Tongue (tissue), 2 donors: ENCODE measurements around the gene HTR2C. TPM values are rescaled to one million over a fixed set of nuclear protein-coding genes. Genes with fewer than 3 reads are reported as not detected.

Experiments used
- small RNA-seq: library from RNA; depleted of rRNA; stranded (forward); fragments of <200 nt; gene quantifications from one replicate; pipeline ENCODE3, GENCODE V24; 2014; ENCODE audit warnings: low replicate concordance
- total RNA-seq: library from RNA; depleted of rRNA; stranded (reverse); fragments of >200 nt; gene quantifications from one replicate; pipeline ENCODE4 v1.2.3, GENCODE V29; 2014

The HTR2C gene
- total RNA-seq, 1 donor from 2014 or later: not detected

Small RNA genes within 50 kb of the gene (small RNA-seq; reads per million reads assigned to genes)
- not detected for gene AL355812.1
- gene MIR1264: not detected
- not detected for gene MIR1298
- not detected for gene MIR1911
- not detected for gene MIR1912
- not detected for gene MIR448
- gene MIR764: not detected
- gene SNORA35: not detected
